Tibial artery (tissue), 4 donors: ENCODE data around the gene TNFSF9.
A peak's percentile ranks its signal among the peaks of the same experiment; 100 is the strongest.

Experiments
- DNase-seq, 2 donors: peaks; one replicate each; pipeline ENCODE4 v3.0.0-alpha.2; 2019
- H3K27ac ChIP-seq, 2 donors: fragments of 200-600 bp; sonication (generic) in 1 of 2; 1 replicate in 1 of 2; 2 replicates in 1 of 2; pipeline ENCODE4 v1.5.1; 2018 to 2019; ENCODE audit warnings: mild to moderate bottlenecking in 1 of 2
- H3K27me3 ChIP-seq, 2 donors: fragments of 200-600 bp; sonication (generic) in 1 of 2; one replicate each; pipeline versions ENCODE4 v1.5.1 to v1.6.0; 2016 to 2019
- H3K36me3 ChIP-seq, 3 donors: fragments of 200-600 bp; sonication (generic) in 2 of 3; one replicate each; pipeline ENCODE4 v1.5.1; 2016 to 2019; ENCODE audit warnings: mild to moderate bottlenecking in 2 of 3
- H3K4me1 ChIP-seq, 4 donors: fragments of 200-600 bp; sonication (generic) in 2 of 4; 1 replicate in 3 of 4; 2 replicates in 1 of 4; pipeline ENCODE4 v1.5.1; 2016 to 2019
- H3K4me3 ChIP-seq, 2 donors: fragments of 200-600 bp; sonication (generic) in 1 of 2; 1 replicate in 1 of 2; 2 replicates in 1 of 2; pipeline ENCODE4 v1.5.1; 2018 to 2019; ENCODE audit warnings: mild to moderate bottlenecking in 2 of 2
- H3K9me3 ChIP-seq, 3 donors: fragments of 200-600 bp; sonication (generic) in 1 of 3; one replicate each; pipeline ENCODE4 v1.5.1; 2016 to 2019
- CTCF ChIP-seq, 2 experiments: fragments of 200-600 bp in 1 of 2; fragments of 450-650 bp in 1 of 2; IDR thresholded peaks; one replicate each; pipeline ENCODE4 v1.5.1; 2017 to 2019; ENCODE audit warnings: antibody characterized with exemption in 2 of 2, mild to moderate bottlenecking in 1 of 2, moderate library complexity in 1 of 2
- intact Hi-C: fragments of 100-400 bp; cut with DNase I; formaldehyde crosslinking; loops from one replicate; pipeline ENCODE4 v1.15.0; 2023; ENCODE audit warnings: low total_unique reads

The TNFSF9 gene, protein sequence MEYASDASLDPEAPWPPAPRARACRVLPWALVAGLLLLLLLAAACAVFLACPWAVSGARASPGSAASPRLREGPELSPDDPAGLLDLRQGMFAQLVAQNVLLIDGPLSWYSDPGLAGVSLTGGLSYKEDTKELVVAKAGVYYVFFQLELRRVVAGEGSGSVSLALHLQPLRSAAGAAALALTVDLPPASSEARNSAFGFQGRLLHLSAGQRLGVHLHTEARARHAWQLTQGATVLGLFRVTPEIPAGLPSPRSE

DNA sequence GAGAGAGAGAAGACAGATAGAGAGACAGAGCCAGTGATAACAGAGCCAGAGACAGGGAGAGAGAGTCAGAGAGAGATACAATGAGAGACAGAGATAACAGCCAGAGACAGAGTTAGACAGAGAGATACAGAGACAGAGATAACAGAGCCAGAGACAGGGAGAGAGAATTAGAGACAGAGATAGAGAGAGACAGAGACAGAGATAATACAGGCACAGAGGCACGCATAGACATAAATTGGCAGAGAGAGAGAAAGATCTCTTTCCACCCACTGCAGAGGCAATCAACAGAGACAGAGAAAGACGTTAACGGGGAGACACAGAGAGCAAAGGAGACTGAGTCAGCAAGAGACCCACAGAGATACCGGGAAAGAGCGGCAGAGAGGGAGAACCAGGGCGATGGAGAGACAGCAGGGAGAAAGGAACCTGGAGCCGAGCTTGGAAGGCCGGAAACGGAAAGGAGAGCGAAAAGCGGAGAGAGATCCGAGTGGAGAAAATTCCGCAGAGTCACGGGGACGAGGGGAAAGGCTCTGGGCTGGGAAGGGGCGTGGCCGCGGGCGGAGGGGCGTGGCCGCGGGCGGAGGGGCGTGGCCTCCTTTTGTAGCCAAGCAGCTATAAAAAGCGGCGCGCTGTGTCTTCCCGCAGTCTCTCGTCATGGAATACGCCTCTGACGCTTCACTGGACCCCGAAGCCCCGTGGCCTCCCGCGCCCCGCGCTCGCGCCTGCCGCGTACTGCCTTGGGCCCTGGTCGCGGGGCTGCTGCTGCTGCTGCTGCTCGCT is at the start of gene TNFSF9:
TNFSF9 (plus strand) TSS at position 641 of the 777 bp plus-strand sequence; CDS start at position 652, 11 bp downstream.
- peak; percentile 83 to 90 for DNase-seq
- intact Hi-C loops: no loop called here
- H3K36me3 ChIP-seq: no peaks in the 10 kb centered on the region
- peaks cover 5 to 17% (median 15%) of the 10 kb centered on the region in 4 donors for H3K4me1 ChIP-seq
- peak within 1 kb of the TSS; percentile 22 to 45 for H3K27ac ChIP-seq
- peaks cover 0 to 47% of the 10 kb centered on the region in 2 donors for H3K27me3 ChIP-seq
- H3K9me3 ChIP-seq: no peaks in the 10 kb centered on the region
- TF ChIP-seq CTCF (IDR thresholded peaks at IDR 0.05): no peak
- H3K4me3 ChIP-seq: peak within 1 kb of the TSS; percentile 41 to 53

GRCh38 chr19:6481541-6482342 is 49.1 kb upstream of the TNFSF9 start, which contains the start of gene DENND1C:
DENND1C (minus strand) TSS chr19:6481787; CDS start chr19:6481695, 92 bp downstream.
- Histone ChIP-seq H3K27ac (no peak within 1 kb of the TSS), H3K4me3 (peak within 1 kb of the TSS in 1 of 2 donors; percentile 22), H3K4me1 (peaks cover 0 to 3% (median under 1%) of the 10 kb centered on the region in 4 donors), H3K36me3 (no peaks in the 10 kb centered on the region), H3K9me3 (no peaks in the 10 kb centered on the region), H3K27me3 (peaks cover 0 to 56% of the 10 kb centered on the region in 2 donors)
- intact Hi-C loops: no loop called here
- peak in 1 of 2 experiments; percentile 25 for TF ChIP-seq CTCF (IDR thresholded peaks at IDR 0.05)
- no peak for DNase-seq

DNA sequence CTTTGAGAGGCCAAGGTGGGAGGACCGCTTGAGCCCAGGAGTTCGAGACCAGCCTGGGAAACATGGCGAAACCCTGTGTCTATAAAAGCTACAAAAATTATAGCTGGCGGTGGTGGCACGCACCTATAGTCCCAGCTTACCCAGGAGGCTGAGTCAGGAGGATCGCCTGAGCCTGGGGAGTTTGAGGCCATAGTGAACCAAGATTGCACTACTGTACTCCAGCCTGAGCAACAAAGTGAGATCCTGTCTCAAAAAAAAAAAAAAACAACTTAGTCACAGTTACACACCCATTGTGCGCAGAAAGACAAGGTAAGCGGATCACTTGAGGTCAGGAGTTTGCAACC is 48.5 kb upstream of the TNFSF9 start:
- Histone ChIP-seq H3K9me3 (no peaks in the 10 kb centered on the region), H3K27me3 (peaks cover 0 to 51% of the 10 kb centered on the region in 2 donors), H3K4me1 (no peaks in the 10 kb centered on the region), H3K4me3 (no peak overlapping the region), H3K36me3 (no peaks in the 10 kb centered on the region), H3K27ac (no peak overlapping the region)
- no peak for DNase-seq
- no peak for TF ChIP-seq CTCF (IDR thresholded peaks at IDR 0.05)
- intact Hi-C loops: no loop called here

DNA sequence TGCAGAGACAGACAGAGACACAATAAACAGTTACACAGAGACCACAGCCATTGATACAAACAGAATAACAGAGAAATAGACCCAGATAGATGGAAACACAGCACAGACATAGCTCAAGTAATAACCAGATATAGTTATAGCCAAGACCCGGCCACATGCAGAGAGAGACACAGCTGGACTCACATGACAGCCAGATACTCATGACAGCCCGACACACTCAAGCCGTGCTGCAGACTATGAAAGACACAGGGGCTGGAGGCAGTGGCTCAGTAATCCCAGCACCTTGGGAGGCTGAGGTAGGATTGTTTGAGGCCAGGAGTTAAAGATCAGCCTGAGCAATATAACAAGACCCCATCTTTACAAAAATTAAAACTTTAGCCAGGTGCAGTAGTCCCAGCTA is 47.6 kb upstream of the TNFSF9 start:
- Histone ChIP-seq H3K9me3 (no peaks in the 10 kb centered on the region), H3K27me3 (peaks cover 0 to 43% of the 10 kb centered on the region in 2 donors), H3K27ac (no peak overlapping the region), H3K36me3 (no peaks in the 10 kb centered on the region), H3K4me3 (no peak overlapping the region), H3K4me1 (no peaks in the 10 kb centered on the region)
- TF ChIP-seq CTCF (IDR thresholded peaks at IDR 0.05): no peak
- no peak for DNase-seq
- intact Hi-C loops: no loop called here

DNA sequence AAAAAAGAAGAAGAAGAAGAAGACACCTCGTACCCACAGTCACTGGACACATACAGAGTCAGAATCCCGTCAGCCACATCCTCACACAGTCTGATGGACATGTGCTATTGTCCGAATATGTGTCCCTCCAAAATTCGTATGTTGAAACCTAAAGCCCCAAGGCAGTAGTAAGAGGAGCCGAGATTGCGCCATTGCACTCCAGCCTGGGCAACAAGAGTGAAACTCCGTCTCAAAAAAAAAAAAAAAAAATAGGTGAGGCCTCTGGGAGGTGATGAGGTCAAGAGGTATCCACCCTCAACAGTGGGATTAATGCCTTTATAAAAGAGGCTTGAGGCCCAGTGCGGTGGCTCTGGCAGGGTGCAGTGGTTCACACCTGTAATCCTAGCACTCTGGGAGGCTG is 46.6 kb upstream of the TNFSF9 start:
- intact Hi-C loops: no loop called here

More for the DNA sequence above, 46.6 kb upstream of the TNFSF9 start:
- no peak overlapping the region for H3K4me3 ChIP-seq
- H3K27ac ChIP-seq: no peak overlapping the region
- no peaks in the 10 kb centered on the region for H3K9me3 ChIP-seq
- no peak for TF ChIP-seq CTCF (IDR thresholded peaks at IDR 0.05)
- peaks cover 0 to 35% of the 10 kb centered on the region in 2 donors for H3K27me3 ChIP-seq
- no peak for DNase-seq
- no peaks in the 10 kb centered on the region for H3K36me3 ChIP-seq
- no peaks in the 10 kb centered on the region for H3K4me1 ChIP-seq
